A673 (cell line): ENCODE data around the gene ZNF341. TPM values are rescaled to one million over a fixed set of nuclear protein-coding genes. Genes with fewer than 3 reads are reported as not detected.

ENCODE experiments used
- BruUV-seq: library from RNA; stranded (reverse); fragments of 400-500 nt; replicated peaks from 2 replicates; lab custom pipeline; 2021; lab: Mats Ljungman, UMichigan
- CTCF ChIA-PET: fragments of 300-600 bp; sonication (Branson Sonifier 250); formaldehyde crosslinking; loops from one replicate; lab custom pipeline; 2022; ENCODE audit warnings: antibody characterized with exemption; lab: Charles Lee
- POLR2A ChIA-PET: fragments of 300-600 bp; sonication (Branson Sonifier 250); formaldehyde crosslinking; loops from one replicate; lab custom pipeline; 2022; ENCODE audit warnings: antibody characterized with exemption; ENCODE audit not compliant: low non-redundant PET; lab: Charles Lee
- DNase-seq: peaks from one replicate; pipeline ENCODE4 v3.0.0-alpha.2; 2015; ENCODE audit warnings: low spot score
- H3K27ac ChIP-seq: fragments of 200-600 bp; sonication (generic); 2 replicates; pipeline ENCODE4 v1.5.1; 2016; ENCODE audit warnings: mixed run types, low read depth, mild to moderate bottlenecking, mixed read lengths, antibody characterized with exemption, low read length; ENCODE audit not compliant: poor library complexity, severe bottlenecking
- H3K27me3 ChIP-seq: fragments of 200-600 bp; sonication (generic); replicated peaks from 2 replicates; pipeline ENCODE4 v1.6.1; 2017; ENCODE audit warnings: mixed run types, low read depth, mild to moderate bottlenecking, mixed read lengths, antibody characterized with exemption, low read length; ENCODE audit not compliant: insufficient read depth, poor library complexity
- H3K36me3 ChIP-seq: fragments of 200-600 bp; sonication (generic); 2 replicates; pipeline ENCODE4 v1.6.1; 2016; ENCODE audit warnings: mixed run types, mild to moderate bottlenecking, mixed read lengths, antibody characterized with exemption, low read length; ENCODE audit not compliant: insufficient read depth, poor library complexity, severe bottlenecking
- H3K4me1 ChIP-seq: fragments of 200-600 bp; sonication (generic); 2 replicates; pipeline ENCODE4 v1.6.1; 2017; ENCODE audit warnings: mixed run types, mild to moderate bottlenecking, mixed read lengths, antibody characterized with exemption, low read length; ENCODE audit not compliant: insufficient read depth, poor library complexity, severe bottlenecking
- H3K4me3 ChIP-seq: fragments of 200-600 bp; sonication (generic); 2 replicates; pipeline ENCODE4 v1.5.1; 2016; ENCODE audit warnings: low read depth, mixed run types, mild to moderate bottlenecking, mixed read lengths, low read length; ENCODE audit not compliant: poor library complexity, severe bottlenecking
- H3K9me3 ChIP-seq: fragments of 200-600 bp; sonication (generic); 2 replicates; pipeline ENCODE4 v1.6.1; 2016; ENCODE audit warnings: mixed run types, low read depth, mild to moderate bottlenecking, mixed read lengths, antibody characterized with exemption, low read length; ENCODE audit not compliant: poor library complexity, severe bottlenecking
- EZH2 ChIP-seq: fragments of 200-600 bp; sonication (generic); IDR thresholded peaks from 2 replicates; pipeline ENCODE4 v1.6.1; 2017; ENCODE audit warnings: borderline replicate concordance, low read depth, mild to moderate bottlenecking, mixed read lengths, antibody characterized with exemption, low read length; ENCODE audit not compliant: poor library complexity, severe bottlenecking
- intact Hi-C: fragments of 100-400 bp; cut with micrococcal nuclease; formaldehyde crosslinking; loops from one replicate; pipeline ENCODE4 v1.10.0; 2022; ENCODE audit not compliant: unreplicated experiment
- total RNA-seq: library from RNA; stranded (reverse); gene quantifications from 2 replicates; pipeline ENCODE4 v1.2.3, GENCODE V29; 2021
- TF ChIP-seq, protein P1 (sequence below): fragments of 300-800, 200-600 bp; sonication (generic); conservative IDR thresholded peaks from 2 replicates; pipeline ENCODE4 v1.5.1; 2017; ENCODE audit warnings: low read depth, mild to moderate bottlenecking, antibody characterized with exemption, low read length, moderate library complexity, mixed read lengths

The ZNF341 gene
- total RNA-seq, 1 experiment from 2014 or later, result 5.0 TPM

- ChIA-PET CTCF (interaction anchor here (1.1 kb wide), 1 partner anchor 9 kb away, joined by 3 read pairs; no protein-coding TSS in a partner anchor), POLR2A (no interaction called here)
- TF ChIP-seq EZH2, result no peak
- TF ChIP-seq, protein P1, sequence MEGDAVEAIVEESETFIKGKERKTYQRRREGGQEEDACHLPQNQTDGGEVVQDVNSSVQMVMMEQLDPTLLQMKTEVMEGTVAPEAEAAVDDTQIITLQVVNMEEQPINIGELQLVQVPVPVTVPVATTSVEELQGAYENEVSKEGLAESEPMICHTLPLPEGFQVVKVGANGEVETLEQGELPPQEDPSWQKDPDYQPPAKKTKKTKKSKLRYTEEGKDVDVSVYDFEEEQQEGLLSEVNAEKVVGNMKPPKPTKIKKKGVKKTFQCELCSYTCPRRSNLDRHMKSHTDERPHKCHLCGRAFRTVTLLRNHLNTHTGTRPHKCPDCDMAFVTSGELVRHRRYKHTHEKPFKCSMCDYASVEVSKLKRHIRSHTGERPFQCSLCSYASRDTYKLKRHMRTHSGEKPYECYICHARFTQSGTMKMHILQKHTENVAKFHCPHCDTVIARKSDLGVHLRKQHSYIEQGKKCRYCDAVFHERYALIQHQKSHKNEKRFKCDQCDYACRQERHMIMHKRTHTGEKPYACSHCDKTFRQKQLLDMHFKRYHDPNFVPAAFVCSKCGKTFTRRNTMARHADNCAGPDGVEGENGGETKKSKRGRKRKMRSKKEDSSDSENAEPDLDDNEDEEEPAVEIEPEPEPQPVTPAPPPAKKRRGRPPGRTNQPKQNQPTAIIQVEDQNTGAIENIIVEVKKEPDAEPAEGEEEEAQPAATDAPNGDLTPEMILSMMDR, result no peak
- Histone ChIP-seq H3K27ac (no peak overlapping the region), H3K9me3 (no peaks in the 10 kb centered on the region), H3K4me3 (no peak overlapping the region), H3K36me3 (no peaks in the 10 kb centered on the region), H3K27me3 (no peaks in the 10 kb centered on the region), H3K4me1 (peaks cover 2% of the 10 kb centered on the region)
- intact Hi-C loops, result no loop called here
- no TSS peak for BruUV-seq
- no peak for DNase-seq
These were observed 91.2 kb downstream of the ZNF341 start for GRCh38 chr20:33822991-33823390.

DNA sequence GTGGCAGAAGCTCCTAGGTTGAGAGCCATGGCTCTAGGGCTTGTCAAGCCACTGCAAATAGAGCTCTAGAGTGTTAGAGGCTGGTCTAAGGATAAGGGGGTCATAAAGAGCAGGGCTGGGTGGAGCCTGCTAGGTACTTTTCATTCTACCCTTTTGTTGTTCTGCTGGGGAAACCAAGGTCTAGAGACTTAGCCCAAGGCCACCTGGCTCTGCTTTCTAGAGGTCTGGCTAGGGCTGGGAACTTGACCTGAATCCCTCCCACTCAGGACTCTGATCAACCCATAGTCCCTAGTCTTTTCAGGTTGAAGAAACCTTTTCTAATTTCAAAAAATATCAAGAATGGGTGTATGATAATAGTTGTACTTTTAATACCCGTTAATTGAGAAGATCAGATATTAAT lies 93.1 kb downstream of the ZNF341 start:
- no peaks in the 10 kb centered on the region for H3K36me3 ChIP-seq
- intact Hi-C loops, result no loop called here
- TF ChIP-seq, protein P1, result no peak
- no peak for TF ChIP-seq EZH2
- no peaks in the 10 kb centered on the region for H3K9me3 ChIP-seq
- H3K27me3 ChIP-seq, result no peaks in the 10 kb centered on the region
- no TSS peak for BruUV-seq
- H3K4me1 ChIP-seq, result peaks cover 19% of the 10 kb centered on the region
- no peak for DNase-seq
- H3K27ac ChIP-seq, result no peak overlapping the region
- ChIA-PET POLR2A (no interaction called here), CTCF (interaction anchor here (0.5 kb wide), 1 partner anchor 1366 kb away, joined by 4 read pairs; no protein-coding TSS in a partner anchor)
- no peak overlapping the region for H3K4me3 ChIP-seq

GRCh38 chr20:33825340-33826269 lies 93.8 kb downstream of the ZNF341 start:
- no peak overlapping the region for H3K4me3 ChIP-seq
- H3K4me1 ChIP-seq, result peaks cover 27% of the 10 kb centered on the region
- no peak overlapping the region for H3K27ac ChIP-seq
- no peaks in the 10 kb centered on the region for H3K9me3 ChIP-seq
- DNase-seq, result no peak
- no TSS peak for BruUV-seq
- CTCF ChIA-PET, result no interaction called here
- no peaks in the 10 kb centered on the region for H3K27me3 ChIP-seq
- POLR2A ChIA-PET, result no interaction called here
- TF ChIP-seq, protein P1, result no peak
- TF ChIP-seq EZH2, result no peak
- no peaks in the 10 kb centered on the region for H3K36me3 ChIP-seq
- intact Hi-C loops, result no loop called here
